NT2/D1 (cell line): ENCODE data around the gene MMP27.

ENCODE experiments used
- SUZ12 ChIP-seq: IDR thresholded peaks from 2 replicates; pipeline ENCODE4 v1.6.1; 2011; ENCODE audit not compliant: insufficient read length, insufficient read depth; ENCODE audit errors: extremely low read depth
- YY1 ChIP-seq: IDR thresholded peaks from 2 replicates; pipeline ENCODE4 v1.6.1; 2011; ENCODE audit not compliant: insufficient read length, insufficient read depth
- ZNF274 ChIP-seq: IDR thresholded peaks from 2 replicates; pipeline ENCODE4 v1.6.1; 2011; ENCODE audit warnings: mild to moderate bottlenecking, low read depth, low read length

GRCh38 chr11:102717280-102717679 is 11.7 kb upstream of the MMP27 start:
- TF ChIP-seq SUZ12 (no peak), YY1 (no peak), ZNF274 (no peak)
